Ascending aorta (tissue), 2 donors: ENCODE data around the gene CELF3. TPM values are rescaled to one million over a fixed set of nuclear protein-coding genes. Genes with fewer than 3 reads are reported as not detected.

ENCODE experiments used
- DNase-seq, 2 donors: peaks; one replicate each; pipeline ENCODE4 v3.0.0-alpha.2; 2019; ENCODE audit warnings: low spot score in 2 of 2
- H3K27ac ChIP-seq, 2 donors: fragments of 200-600 bp; sonication (generic); one replicate each; pipeline ENCODE4 v1.5.1; 2016 to 2017; ENCODE audit warnings: mild to moderate bottlenecking in 1 of 2
- H3K27me3 ChIP-seq: fragments of 200-600 bp; sonication (generic); one replicate; pipeline ENCODE4 v1.5.1; 2017
- H3K36me3 ChIP-seq, 2 donors: fragments of 200-600 bp; sonication (generic); one replicate each; pipeline ENCODE4 v1.5.1; 2016
- H3K4me1 ChIP-seq, 2 donors: fragments of 200-600 bp; sonication (generic); one replicate each; pipeline ENCODE4 v1.5.1; 2016 to 2017; ENCODE audit warnings: mild to moderate bottlenecking in 1 of 2
- H3K4me3 ChIP-seq, 2 donors: fragments of 200-600 bp; sonication (generic); one replicate each; pipeline ENCODE4 v1.5.1; 2016 to 2017; ENCODE audit warnings: mild to moderate bottlenecking in 1 of 2
- H3K9me3 ChIP-seq, 2 donors: fragments of 200-600 bp; sonication (generic); one replicate each; pipeline ENCODE4 v1.5.1; 2016
- CTCF ChIP-seq, 3 experiments: fragments of 200-600 bp in 2 of 3; fragments of 450-650 bp in 1 of 3; sonication (generic) in 2 of 3; IDR thresholded peaks; one replicate each; pipeline ENCODE4 v1.5.1; 2016 to 2019; ENCODE audit warnings: antibody characterized with exemption in 3 of 3, mild to moderate bottlenecking in 1 of 3, moderate library complexity in 1 of 3
- intact Hi-C: fragments of 100-400 bp; cut with DNase I; formaldehyde crosslinking; loops from one replicate; pipeline ENCODE4 v1.15.1; 2023
- total RNA-seq: library from RNA; depleted of rRNA; stranded (reverse); fragments of >200 nt; gene quantifications from one replicate; pipeline ENCODE4 v1.1.0, GENCODE V29; 2016

The CELF3 gene
- total RNA-seq, 1 donor from 2014 or later, result not detected

- peaks cover 16 to 29% of the 10 kb centered on the region in 2 donors for H3K36me3 ChIP-seq
- DNase-seq, result no peak
- H3K27me3 ChIP-seq, result no peaks in the 10 kb centered on the region
- no peaks in the 10 kb centered on the region for H3K9me3 ChIP-seq
- TF ChIP-seq CTCF (IDR thresholded peaks at IDR 0.05), result no peak
- no peak overlapping the region for H3K4me3 ChIP-seq
- H3K4me1 ChIP-seq, result no peaks in the 10 kb centered on the region
- no peak overlapping the region for H3K27ac ChIP-seq
- intact Hi-C loops, result no loop called here
Measured at GRCh38 chr1:151703813-151704212, 12.8 kb downstream of the CELF3 start.

DNA sequence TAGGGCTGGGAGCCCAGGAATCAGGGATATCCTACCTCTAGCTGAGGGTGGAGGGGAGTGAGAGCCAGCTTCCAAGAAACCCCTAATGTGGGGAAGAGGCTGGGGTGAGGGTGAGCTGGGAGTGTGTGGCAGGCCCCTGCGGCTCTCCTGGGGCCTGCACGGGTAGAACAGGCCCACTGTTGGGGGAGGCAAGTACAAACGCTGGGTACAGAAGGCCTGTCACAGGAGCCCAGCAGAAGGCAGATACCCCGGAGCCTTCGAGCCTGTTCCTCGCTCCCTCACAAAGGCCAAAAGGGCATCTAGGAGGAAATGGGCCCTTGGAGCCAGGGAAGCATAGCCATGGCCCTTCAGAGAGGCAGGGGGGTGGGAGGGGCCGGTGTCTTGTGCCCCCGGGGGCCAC lies 13.7 kb downstream of the CELF3 start:
- Histone ChIP-seq H3K9me3 (no peaks in the 10 kb centered on the region), H3K4me3 (no peak overlapping the region), H3K4me1 (no peaks in the 10 kb centered on the region), H3K27me3 (no peaks in the 10 kb centered on the region), H3K36me3 (peaks cover 16 to 38% of the 10 kb centered on the region in 2 donors), H3K27ac (no peak overlapping the region)
- no peak for DNase-seq
- TF ChIP-seq CTCF (IDR thresholded peaks at IDR 0.05), result no peak
- intact Hi-C loops, result no loop called here

GRCh38 chr1:151701515-151701914 lies 15.1 kb downstream of the CELF3 start:
- intact Hi-C loops, result no loop called here
- H3K4me1 ChIP-seq, result no peaks in the 10 kb centered on the region
- no peaks in the 10 kb centered on the region for H3K27me3 ChIP-seq
- no peak overlapping the region for H3K27ac ChIP-seq
- peaks cover 23 to 52% of the 10 kb centered on the region in 2 donors for H3K36me3 ChIP-seq
- no peak overlapping the region for H3K4me3 ChIP-seq
- no peaks in the 10 kb centered on the region for H3K9me3 ChIP-seq
- no peak for DNase-seq
- no peak for TF ChIP-seq CTCF (IDR thresholded peaks at IDR 0.05)

DNA sequence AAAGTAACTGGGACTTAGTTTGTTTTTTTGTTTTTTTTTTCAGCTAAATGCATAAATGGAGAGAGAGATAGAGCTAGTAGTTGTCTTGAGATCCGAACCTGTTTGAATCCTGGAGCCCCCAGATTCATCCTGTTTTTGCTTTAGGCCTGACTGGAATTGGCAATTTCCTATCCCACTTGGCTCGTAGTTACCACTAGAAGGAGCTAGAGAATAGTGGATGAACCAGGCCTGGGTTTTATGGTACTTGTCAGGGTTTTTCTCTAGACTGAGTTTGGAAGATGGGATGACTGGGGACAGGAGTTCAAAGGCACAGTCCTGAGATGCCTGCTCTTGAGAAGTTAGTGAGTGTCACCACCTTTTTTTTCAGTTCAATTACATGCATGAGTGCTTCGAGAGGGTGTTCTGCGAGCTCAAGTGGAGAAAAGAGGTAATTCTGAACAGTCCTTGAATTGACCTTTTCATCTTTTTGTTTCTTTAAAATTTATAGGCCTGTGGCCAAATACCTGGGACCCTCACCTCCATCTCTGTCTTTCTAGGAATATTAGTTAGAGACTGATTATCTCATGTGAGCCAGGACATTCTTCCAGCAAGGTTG lies 23.4 kb downstream of the CELF3 start:
- H3K27me3 ChIP-seq, result no peaks in the 10 kb centered on the region
- no peaks in the 10 kb centered on the region for H3K4me1 ChIP-seq
- H3K9me3 ChIP-seq, result no peaks in the 10 kb centered on the region
- peaks cover 28 to 50% of the 10 kb centered on the region in 2 donors for H3K36me3 ChIP-seq
- no peak overlapping the region for H3K27ac ChIP-seq
- DNase-seq, result no peak
- intact Hi-C loops, result no loop called here
- H3K4me3 ChIP-seq, result no peak overlapping the region
- peak in 1 of 3 experiments; percentile 34 for TF ChIP-seq CTCF (IDR thresholded peaks at IDR 0.05)

DNA sequence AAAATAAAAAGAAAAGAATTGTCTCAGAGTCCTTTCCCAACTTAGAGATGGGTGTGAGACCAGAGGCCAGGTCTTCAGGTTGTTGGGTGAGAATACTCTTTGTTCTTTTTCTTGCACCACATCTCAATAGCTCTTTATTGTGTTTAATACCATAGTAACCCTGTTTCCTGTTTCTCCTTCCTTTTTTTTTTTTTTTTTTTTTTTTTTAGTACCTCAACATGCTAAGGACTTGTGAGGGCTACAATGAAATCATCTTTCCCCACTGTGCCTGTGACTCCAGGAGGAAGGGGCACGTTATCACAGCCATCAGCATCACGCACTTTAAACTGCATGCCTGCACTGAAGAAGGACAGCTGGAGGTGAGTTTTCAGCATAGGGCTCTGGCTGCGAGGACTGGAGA lies 24.4 kb downstream of the CELF3 start:
- no peaks in the 10 kb centered on the region for H3K9me3 ChIP-seq
- no peak overlapping the region for H3K4me3 ChIP-seq
- no peaks in the 10 kb centered on the region for H3K27me3 ChIP-seq
- peaks cover 26 to 41% of the 10 kb centered on the region in 2 donors for H3K36me3 ChIP-seq
- no peak for TF ChIP-seq CTCF (IDR thresholded peaks at IDR 0.05)
- no peak overlapping the region for H3K27ac ChIP-seq
- intact Hi-C loops, result no loop called here
- no peaks in the 10 kb centered on the region for H3K4me1 ChIP-seq
- DNase-seq, result no peak

GRCh38 chr1:151689494-151689893 lies 27.1 kb downstream of the CELF3 start:
- H3K27ac ChIP-seq, result no peak overlapping the region
- H3K9me3 ChIP-seq, result no peaks in the 10 kb centered on the region
- DNase-seq, result no peak
- no peak for TF ChIP-seq CTCF (IDR thresholded peaks at IDR 0.05)
- H3K36me3 ChIP-seq, result peaks cover 24 to 28% of the 10 kb centered on the region in 2 donors
- intact Hi-C loops, result no loop called here
- no peak overlapping the region for H3K4me3 ChIP-seq
- no peaks in the 10 kb centered on the region for H3K27me3 ChIP-seq
- H3K4me1 ChIP-seq, result no peaks in the 10 kb centered on the region
